ENCODE results near the gene RAD54L.
A peak's percentile ranks its signal among the peaks of the same experiment; 100 is the strongest.

Gene RAD54L

GRCh38 chr1:46284597-46285564 lies 37.3 kb downstream of the RAD54L start:
- H3K36me3 ChIP-seq (ENCODE audit: insufficient read depth, low read length): peaks cover 32% of the 10 kb centered on the region
- no peaks in the 10 kb centered on the region for H3K9me3 ChIP-seq (ENCODE audit: control insufficient read depth, insufficient read depth, low read length)
- no peak overlapping the region for H3K9ac ChIP-seq (ENCODE audit: low read depth, low read length)
- peaks cover 10% of the 10 kb centered on the region; the same call in 1 of the 2 replicates for H3K4me1 ChIP-seq (ENCODE audit: insufficient read depth, low read length)

- no peaks in the 10 kb centered on the region for H3K9me3 ChIP-seq (ENCODE audit: control insufficient read depth, insufficient read depth, low read length)
- peaks cover 23% of the 10 kb centered on the region for H3K36me3 ChIP-seq (ENCODE audit: insufficient read depth, low read length)
- H3K4me1 ChIP-seq (ENCODE audit: insufficient read depth, low read length): peaks cover 10% of the 10 kb centered on the region; the same call in 1 of the 2 replicates
- H3K9ac ChIP-seq (ENCODE audit: low read depth, low read length): no peak overlapping the region
These were observed 38.3 kb downstream of the RAD54L start for GRCh38 chr1:46285730-46286477.

DNA sequence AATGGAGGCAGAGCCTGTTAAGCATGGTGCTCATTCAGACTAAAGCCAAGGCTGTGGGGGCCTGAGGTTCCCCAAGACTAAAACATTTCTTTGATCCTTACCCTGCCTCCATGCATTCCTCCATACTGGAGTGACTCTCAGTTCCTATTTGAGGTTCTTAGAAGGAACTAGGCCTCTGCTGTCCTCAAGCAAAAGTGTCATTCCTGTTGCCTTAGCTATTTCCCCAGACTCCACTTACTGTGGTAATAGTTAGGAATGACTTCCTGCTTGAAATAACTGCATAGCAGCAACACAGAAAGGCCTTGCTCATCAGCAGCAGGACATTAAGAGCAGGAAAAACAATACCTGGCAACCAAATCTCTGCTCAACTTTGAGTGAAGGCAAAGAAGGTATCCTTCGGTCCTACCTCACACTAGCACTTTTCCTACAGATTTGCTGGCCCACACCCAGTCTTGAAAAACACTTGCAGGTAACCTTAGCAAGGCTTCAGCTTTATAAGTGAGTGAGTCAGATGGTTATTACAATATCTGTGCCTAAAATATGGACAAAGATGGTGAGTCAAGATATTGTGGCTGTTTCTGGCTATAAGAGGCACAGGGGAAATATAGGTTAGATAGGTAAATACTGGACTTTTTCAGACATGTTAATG lies 41.0 kb downstream of the RAD54L start:
- Histone ChIP-seq H3K36me3 (ENCODE audit: insufficient read depth, low read length) (peaks cover 12% of the 10 kb centered on the region; the same call in 1 of the 2 replicates), H3K9ac (ENCODE audit: low read depth, low read length) (no peak overlapping the region), H3K4me1 (ENCODE audit: insufficient read depth, low read length) (peaks cover 10% of the 10 kb centered on the region; the same call in 1 of the 2 replicates), H3K9me3 (ENCODE audit: control insufficient read depth, insufficient read depth, low read length) (no peaks in the 10 kb centered on the region)

- Histone ChIP-seq H3K36me3 (ENCODE audit: insufficient read depth, low read length) (peaks cover 12% of the 10 kb centered on the region; the same call in 1 of the 2 replicates), H3K9ac (ENCODE audit: low read depth, low read length) (no peak overlapping the region), H3K9me3 (ENCODE audit: control insufficient read depth, insufficient read depth, low read length) (no peaks in the 10 kb centered on the region), H3K4me1 (ENCODE audit: insufficient read depth, low read length) (peaks cover 10% of the 10 kb centered on the region; the same call in 1 of the 2 replicates)
These were observed 41.6 kb downstream of the RAD54L start for GRCh38 chr1:46289134-46289494.

GRCh38 chr1:46289976-46290375 lies 42.4 kb downstream of the RAD54L start:
- Histone ChIP-seq H3K4me1 (ENCODE audit: insufficient read depth, low read length) (peaks cover 6% of the 10 kb centered on the region; the same call in 1 of the 2 replicates), H3K9ac (ENCODE audit: low read depth, low read length) (no peak overlapping the region), H3K9me3 (ENCODE audit: control insufficient read depth, insufficient read depth, low read length) (no peaks in the 10 kb centered on the region), H3K36me3 (ENCODE audit: insufficient read depth, low read length) (peaks cover 8% of the 10 kb centered on the region; the same call in 1 of the 2 replicates)

DNA sequence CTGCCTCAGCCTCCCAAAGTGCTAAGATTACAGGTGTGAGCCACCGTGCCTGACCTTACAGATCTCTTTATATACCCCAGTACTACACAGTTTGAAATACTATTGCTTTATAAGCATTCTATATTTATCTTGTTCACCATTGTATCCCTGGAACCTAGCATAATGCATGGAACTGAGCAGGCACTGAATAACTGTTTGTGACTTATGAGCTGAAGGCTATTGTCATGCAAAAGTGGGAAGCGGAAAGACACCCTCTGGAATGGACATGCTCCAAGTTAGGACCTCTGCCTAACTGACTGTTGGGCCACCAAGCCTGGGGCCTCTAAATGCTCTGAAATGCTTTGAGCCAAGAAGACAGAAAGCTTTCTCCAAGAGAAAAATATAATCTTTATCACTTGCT lies 47.7 kb downstream of the RAD54L start:
- peaks cover 16% of the 10 kb centered on the region for H3K4me1 ChIP-seq (ENCODE audit: insufficient read depth, low read length)
- no peaks in the 10 kb centered on the region for H3K9me3 ChIP-seq (ENCODE audit: control insufficient read depth, insufficient read depth, low read length)
- H3K9ac ChIP-seq (ENCODE audit: low read depth, low read length): no peak overlapping the region
- peaks cover 16% of the 10 kb centered on the region for H3K36me3 ChIP-seq (ENCODE audit: insufficient read depth, low read length)

GRCh38 chr1:46298387-46298786 lies 50.8 kb downstream of the RAD54L start:
- Histone ChIP-seq H3K9me3 (ENCODE audit: control insufficient read depth, insufficient read depth, low read length) (no peaks in the 10 kb centered on the region), H3K9ac (ENCODE audit: low read depth, low read length) (no peak overlapping the region), H3K36me3 (ENCODE audit: insufficient read depth, low read length) (peaks cover 16% of the 10 kb centered on the region), H3K4me1 (ENCODE audit: insufficient read depth, low read length) (peaks cover 23% of the 10 kb centered on the region)

GRCh38 chr1:46300673-46301405 lies 53.3 kb downstream of the RAD54L start:
- Histone ChIP-seq H3K9me3 (ENCODE audit: control insufficient read depth, insufficient read depth, low read length) (no peaks in the 10 kb centered on the region), H3K4me1 (ENCODE audit: insufficient read depth, low read length) (peaks cover 23% of the 10 kb centered on the region), H3K36me3 (ENCODE audit: insufficient read depth, low read length) (peaks cover 12% of the 10 kb centered on the region), H3K9ac (ENCODE audit: low read depth, low read length) (peak overlapping the region; percentile 90)

DNA sequence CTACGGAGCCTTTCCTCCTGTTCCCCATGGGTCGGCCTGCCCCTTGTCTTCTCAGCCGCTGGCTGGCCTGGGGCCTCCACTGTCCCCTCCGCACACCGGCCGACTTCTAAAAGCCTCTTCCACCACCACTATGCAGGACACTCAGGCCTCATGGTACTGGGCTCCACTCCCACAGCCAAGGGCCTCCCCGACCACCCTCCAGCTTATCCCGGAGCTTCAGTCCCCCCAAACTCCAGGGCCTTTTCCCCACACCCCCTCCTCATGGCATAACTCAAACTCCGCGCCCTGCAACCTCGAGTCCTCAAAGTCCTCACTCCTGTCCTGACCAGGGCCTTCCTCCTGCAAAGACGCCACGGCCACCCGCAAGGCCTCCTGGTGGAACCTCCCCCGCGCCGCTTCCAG lies 53.8 kb downstream of the RAD54L start:
- peak overlapping the region; percentile 90 for H3K9ac ChIP-seq (ENCODE audit: low read depth, low read length)
- no peaks in the 10 kb centered on the region for H3K9me3 ChIP-seq (ENCODE audit: control insufficient read depth, insufficient read depth, low read length)
- peaks cover 12% of the 10 kb centered on the region; the same call in 1 of the 2 replicates for H3K36me3 ChIP-seq (ENCODE audit: insufficient read depth, low read length)
- peaks cover 23% of the 10 kb centered on the region for H3K4me1 ChIP-seq (ENCODE audit: insufficient read depth, low read length)

DNA sequence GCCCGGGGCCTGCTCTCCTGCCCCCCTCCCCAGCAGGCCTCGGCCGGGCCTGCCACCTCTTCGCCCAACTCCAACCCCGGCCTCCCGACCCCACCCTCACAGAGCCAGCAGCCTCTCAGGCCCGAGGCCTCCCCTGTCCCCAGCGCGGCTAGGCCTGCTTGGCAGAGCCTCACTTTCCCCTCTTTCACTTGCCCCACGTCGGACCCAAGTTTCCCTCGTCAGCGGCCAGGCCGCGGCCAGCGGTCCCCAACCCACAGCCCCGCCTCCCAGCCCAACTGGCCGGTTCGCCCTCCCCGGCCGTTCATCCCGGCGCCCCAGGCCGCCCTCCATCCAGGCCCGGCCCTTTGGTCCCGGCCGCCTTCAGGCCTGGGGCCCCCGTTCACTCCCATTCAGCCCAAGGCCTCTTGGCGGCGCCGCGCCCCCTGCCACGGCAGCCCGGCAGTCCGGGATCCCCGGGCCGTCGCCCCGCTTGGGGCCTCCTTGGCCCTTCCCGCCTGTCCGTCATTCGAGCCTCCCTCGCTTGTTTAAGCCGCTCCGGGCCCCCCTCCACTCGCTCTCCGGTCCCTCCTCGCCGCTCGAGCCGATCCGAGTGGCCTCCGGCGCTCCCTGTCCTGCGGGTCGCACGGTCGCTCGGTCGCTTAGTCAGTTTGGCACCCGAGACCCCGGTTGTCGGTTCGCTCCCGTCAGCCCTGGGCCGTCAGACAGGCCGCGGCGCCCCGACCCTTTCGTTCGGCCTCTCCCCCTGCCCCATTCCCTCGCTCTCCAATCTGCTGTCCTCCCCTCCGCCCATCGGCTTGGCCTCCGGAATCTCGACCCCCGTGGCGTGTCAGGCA lies 54.5 kb downstream of the RAD54L start:
- peaks cover 7% of the 10 kb centered on the region; the same call in 1 of the 2 replicates for H3K36me3 ChIP-seq (ENCODE audit: insufficient read depth, low read length)
- peaks cover 25% of the 10 kb centered on the region for H3K4me1 ChIP-seq (ENCODE audit: insufficient read depth, low read length)
- H3K9ac ChIP-seq (ENCODE audit: low read depth, low read length): peak overlapping the region; percentile 90
- no peaks in the 10 kb centered on the region for H3K9me3 ChIP-seq (ENCODE audit: control insufficient read depth, insufficient read depth, low read length)

GRCh38 chr1:46302641-46303037 lies 55.1 kb downstream of the RAD54L start:
- Histone ChIP-seq H3K4me1 (ENCODE audit: insufficient read depth, low read length) (peaks cover 31% of the 10 kb centered on the region), H3K36me3 (ENCODE audit: insufficient read depth, low read length) (peaks cover under 1% of the 10 kb centered on the region; the same call in 1 of the 2 replicates), H3K9me3 (ENCODE audit: control insufficient read depth, insufficient read depth, low read length) (no peaks in the 10 kb centered on the region), H3K9ac (ENCODE audit: low read depth, low read length) (peak overlapping the region; percentile 90)

GRCh38 chr1:46303038-46303871 lies 55.7 kb downstream of the RAD54L start, which contains the start of the genes LRRC41 and UQCRH:
Gene LRRC41, minus strand, starts transcription at chr1:46303616. Its CDS starts 294 bp downstream, at chr1:46303322.
Gene UQCRH, plus strand, starts transcription at chr1:46303698. Its CDS starts 69 bp downstream, at chr1:46303767.
- Histone ChIP-seq H3K36me3 (ENCODE audit: insufficient read depth, low read length) (no peaks in the 10 kb centered on the region), H3K9me3 (ENCODE audit: control insufficient read depth, insufficient read depth, low read length) (no peaks in the 10 kb centered on the region), H3K9ac (ENCODE audit: low read depth, low read length) (peak within 1 kb of the TSS; percentile 90), H3K4me1 (ENCODE audit: insufficient read depth, low read length) (peaks cover 31% of the 10 kb centered on the region)
